ENCODE measurements around the gene KRT3.

DNA sequence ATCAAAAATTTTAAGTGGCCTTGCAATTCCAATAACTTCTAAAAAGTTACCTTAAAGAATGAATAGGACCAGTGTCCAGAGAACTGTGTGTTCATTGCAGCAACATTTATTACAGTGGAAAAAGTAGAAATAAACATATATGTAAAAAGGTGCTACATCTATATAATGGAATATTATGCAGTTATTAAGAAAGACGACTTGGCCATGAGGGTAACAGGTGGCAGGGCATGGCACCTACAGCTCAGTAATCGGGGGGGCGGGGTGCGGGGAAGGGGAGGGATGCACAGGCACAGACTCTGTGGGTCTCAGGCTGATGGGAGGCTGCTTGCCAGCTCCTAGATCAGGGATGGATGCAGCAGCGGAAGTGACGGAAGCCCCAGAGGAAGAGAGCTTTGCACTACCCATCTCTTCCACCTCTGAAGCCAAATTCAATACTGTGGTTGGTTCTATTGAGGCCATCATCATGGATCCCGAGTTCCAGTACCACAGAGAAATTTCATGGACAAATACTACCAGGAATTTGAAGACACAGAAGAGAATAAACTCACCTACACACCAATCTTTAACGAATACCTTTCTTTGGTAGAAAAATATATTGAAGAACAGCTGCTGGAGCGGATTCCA is 32.8 kb downstream of the KRT3 start:
- TF ChIP-seq POLR2A (IDR thresholded peaks at IDR 0.05; ENCODE audit: low read length) (no peak), GATA1 (IDR thresholded peaks at IDR 0.05; ENCODE audit: low read depth, low read length) (no peak)

Data from erythroblast (primary cell).